Measurements from ENCODE around the gene PLCL1.

The PLCL1 gene

DNA sequence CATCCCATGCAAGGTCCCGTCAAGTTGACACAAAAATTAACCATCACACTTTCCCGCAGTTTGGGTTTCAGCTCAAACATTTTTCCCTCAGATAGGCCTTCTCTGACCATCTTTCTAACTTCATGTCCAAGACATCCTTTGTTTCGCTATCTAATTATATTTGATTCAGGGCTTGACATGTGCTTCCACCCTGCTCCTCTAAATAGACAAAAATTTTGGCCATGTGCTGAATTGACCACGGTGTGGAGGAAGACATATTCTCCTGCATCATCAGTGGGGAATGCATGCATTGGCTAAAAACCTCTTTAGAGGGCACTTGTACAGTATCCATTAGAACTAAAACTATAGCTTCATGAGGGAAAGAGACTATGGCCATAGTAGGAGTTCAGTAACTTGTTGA lies 81.2 kb downstream of the PLCL1 start:
- H3K27ac ChIP-seq: no peak overlapping the region
- TF ChIP-seq, protein P1, sequence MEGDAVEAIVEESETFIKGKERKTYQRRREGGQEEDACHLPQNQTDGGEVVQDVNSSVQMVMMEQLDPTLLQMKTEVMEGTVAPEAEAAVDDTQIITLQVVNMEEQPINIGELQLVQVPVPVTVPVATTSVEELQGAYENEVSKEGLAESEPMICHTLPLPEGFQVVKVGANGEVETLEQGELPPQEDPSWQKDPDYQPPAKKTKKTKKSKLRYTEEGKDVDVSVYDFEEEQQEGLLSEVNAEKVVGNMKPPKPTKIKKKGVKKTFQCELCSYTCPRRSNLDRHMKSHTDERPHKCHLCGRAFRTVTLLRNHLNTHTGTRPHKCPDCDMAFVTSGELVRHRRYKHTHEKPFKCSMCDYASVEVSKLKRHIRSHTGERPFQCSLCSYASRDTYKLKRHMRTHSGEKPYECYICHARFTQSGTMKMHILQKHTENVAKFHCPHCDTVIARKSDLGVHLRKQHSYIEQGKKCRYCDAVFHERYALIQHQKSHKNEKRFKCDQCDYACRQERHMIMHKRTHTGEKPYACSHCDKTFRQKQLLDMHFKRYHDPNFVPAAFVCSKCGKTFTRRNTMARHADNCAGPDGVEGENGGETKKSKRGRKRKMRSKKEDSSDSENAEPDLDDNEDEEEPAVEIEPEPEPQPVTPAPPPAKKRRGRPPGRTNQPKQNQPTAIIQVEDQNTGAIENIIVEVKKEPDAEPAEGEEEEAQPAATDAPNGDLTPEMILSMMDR (IDR thresholded peaks at IDR 0.05): no peak
- no peak for TF ChIP-seq ZFX (IDR thresholded peaks at IDR 0.05; ENCODE audit: borderline replicate concordance)

DNA sequence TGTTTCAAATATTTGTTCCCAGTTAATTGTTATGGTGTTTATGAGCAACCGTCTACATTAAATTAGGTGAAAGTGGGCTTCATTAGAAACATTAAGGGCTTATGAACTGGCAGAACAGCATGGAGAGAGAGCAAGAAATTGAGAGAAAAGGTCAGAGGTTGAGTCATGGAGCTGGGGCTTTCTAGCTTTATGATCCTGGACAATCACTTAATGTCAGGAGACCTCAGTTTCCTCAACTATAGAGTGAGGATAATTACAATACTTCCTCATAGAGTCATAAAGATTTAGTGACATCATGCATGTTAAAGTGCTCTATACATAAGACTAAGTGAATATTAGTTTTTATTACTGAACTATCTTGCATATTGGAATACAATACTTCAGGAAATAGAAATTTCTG lies 83.9 kb downstream of the PLCL1 start:
- TF ChIP-seq, protein P1 (IDR thresholded peaks at IDR 0.05): no peak
- TF ChIP-seq ZFX (IDR thresholded peaks at IDR 0.05; ENCODE audit: borderline replicate concordance): no peak
- no peak overlapping the region for H3K27ac ChIP-seq

DNA sequence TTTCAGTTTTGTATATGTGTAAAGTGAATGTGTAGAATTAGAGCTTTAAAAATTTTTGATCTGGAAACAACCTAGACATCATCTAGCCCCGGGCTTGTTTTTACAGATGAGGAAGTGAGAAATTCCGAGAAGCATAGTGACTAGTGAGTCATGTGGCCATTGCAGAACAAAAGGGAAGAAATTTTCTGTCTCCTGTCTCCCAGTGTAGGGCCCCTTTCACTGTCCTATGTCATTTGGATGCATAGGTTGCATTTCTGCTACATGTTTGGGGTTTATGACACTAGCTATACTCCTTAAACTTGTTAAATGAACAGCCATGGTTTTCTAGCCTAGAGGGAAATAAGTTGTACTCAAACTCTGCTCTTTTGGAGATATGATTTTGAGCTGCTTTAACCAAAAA lies 84.6 kb downstream of the PLCL1 start:
- TF ChIP-seq, protein P1 (IDR thresholded peaks at IDR 0.05): no peak
- no peak for TF ChIP-seq ZFX (IDR thresholded peaks at IDR 0.05; ENCODE audit: borderline replicate concordance)
- no peak overlapping the region for H3K27ac ChIP-seq

DNA sequence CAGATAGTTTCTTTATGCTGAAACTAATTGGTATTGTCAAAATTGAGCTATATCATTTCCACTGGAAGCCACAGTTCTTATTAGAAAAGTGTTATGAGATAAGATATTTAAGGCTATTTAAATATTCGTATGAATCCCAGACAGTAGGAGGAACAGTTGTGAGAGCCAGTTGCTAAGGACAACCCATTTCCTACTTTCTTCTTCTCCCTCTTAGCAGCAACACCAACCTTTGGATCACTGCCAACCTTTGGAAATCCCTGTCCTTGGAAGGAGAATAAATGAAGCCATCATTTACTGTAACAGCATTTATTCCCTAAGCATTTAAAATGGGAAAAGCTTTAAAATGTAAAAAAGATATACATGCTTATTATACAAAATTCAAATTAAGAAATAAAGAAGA lies 85.8 kb downstream of the PLCL1 start:
- no peak overlapping the region for H3K27ac ChIP-seq
- TF ChIP-seq, protein P1 (IDR thresholded peaks at IDR 0.05): no peak
- TF ChIP-seq ZFX (IDR thresholded peaks at IDR 0.05; ENCODE audit: borderline replicate concordance): no peak

DNA sequence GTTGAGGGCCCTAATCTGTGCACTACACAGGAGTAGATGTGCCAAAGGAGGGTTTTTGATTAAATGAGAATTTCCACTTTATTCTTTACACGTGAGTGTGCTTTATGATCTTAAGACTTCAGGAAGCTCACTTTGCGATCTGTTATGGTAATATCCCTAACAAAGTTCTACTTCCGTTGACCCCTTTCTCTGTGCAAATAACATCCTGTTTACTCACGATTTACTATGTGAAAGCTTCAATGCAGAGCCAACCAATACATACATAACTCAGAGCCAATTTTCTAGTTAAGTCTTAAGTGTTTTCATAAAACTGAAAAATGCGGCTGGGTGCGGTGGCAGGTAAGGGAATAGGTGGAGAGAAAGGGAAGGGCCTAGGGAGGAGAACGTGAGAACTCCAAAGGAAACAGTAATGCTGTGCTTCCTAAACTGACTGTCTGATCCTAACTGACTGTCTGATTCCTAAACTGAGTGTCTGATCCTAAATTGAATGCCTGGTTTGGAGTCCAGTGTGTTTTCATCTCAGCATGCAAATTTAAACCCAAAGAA lies 87.6 kb downstream of the PLCL1 start:
- no peak overlapping the region for H3K27ac ChIP-seq
- TF ChIP-seq, protein P1 (IDR thresholded peaks at IDR 0.05): no peak
- no peak for TF ChIP-seq ZFX (IDR thresholded peaks at IDR 0.05; ENCODE audit: borderline replicate concordance)

DNA sequence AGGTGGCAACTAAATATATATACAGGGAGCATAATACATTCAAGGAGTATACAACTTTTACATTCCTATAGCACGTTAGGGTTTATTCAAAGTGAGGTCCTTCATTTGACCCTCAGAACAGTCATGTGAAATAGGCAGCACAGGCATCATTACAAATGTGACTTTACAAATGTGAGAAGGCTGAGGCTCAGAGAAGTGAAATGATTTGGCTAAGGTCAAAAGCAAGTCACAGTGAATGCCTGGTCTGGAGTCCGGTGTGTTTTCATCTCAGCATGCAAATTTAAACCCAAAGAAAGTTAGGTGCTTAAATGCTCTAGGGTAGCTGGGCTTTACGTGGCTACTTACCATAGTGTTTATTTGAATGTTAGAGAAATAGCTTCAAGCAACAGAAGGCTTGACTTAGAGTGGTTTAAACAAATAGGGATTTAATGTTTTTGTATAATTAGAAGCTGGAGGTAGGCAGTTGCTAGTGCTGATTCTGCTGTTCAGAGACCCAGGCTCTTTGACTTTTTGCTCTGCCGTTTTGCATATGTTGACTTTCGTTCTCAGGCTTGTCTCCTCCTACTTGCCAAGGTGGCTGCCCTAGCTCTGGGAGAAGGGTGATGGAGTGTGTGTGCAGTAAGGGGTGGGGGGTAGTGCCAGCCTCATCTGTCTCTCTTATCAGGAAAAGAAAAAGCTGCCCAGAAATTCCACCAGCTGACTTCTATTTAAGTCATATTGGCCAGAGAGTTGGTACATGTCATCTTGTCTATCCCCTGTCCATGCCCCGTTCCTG lies 89.2 kb downstream of the PLCL1 start:
- H3K27ac ChIP-seq: no peak overlapping the region
- no peak for TF ChIP-seq ZFX (IDR thresholded peaks at IDR 0.05; ENCODE audit: borderline replicate concordance)
- TF ChIP-seq, protein P1 (IDR thresholded peaks at IDR 0.05): no peak

DNA sequence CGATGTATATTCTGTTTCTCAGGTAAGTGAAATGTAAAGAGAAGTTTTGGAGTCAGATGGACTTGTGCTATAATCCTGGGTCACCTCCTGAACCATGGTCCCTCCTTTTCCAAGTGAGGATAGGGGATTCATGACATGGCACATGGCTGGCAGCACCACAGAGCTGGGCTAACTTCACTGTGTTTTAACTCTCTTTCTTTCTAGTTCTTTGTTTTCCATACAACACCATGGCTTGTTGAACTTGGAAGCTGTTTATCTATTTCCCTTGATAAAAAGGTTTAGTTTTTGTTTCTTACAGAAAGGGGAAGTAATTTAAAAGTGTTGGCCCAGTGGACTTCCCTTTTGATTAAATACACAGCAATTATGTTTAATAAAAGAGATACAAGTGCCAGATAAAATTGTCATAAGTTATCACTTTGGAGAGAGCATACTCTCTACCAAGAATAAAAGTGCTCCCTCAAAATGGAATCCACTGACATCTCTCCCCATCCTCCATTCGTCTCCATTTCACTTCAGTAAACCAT lies 90.4 kb downstream of the PLCL1 start:
- H3K27ac ChIP-seq: no peak overlapping the region
- TF ChIP-seq, protein P1 (IDR thresholded peaks at IDR 0.05): no peak
- TF ChIP-seq ZFX (IDR thresholded peaks at IDR 0.05; ENCODE audit: borderline replicate concordance): no peak

Measured in 22Rv1 (cell line).